DOHH2 (cell line): ENCODE measurements around the gene OSBPL1A.

ENCODE experiments used
- CTCF ChIP-seq: fragments of 200-600 bp; sonication (generic); IDR thresholded peaks from one replicate; pipeline ENCODE4 v1.5.1; 2014; ENCODE audit warnings: antibody characterized with exemption, mild to moderate bottlenecking, low read depth, low read length; ENCODE audit not compliant: poor library complexity, severe bottlenecking
- EZH2phosphoT487 ChIP-seq: fragments of 200-600 bp; sonication (generic); IDR thresholded peaks from 2 replicates; pipeline ENCODE4 v1.6.1; 2017; ENCODE audit warnings: borderline replicate concordance, mild to moderate bottlenecking, antibody characterized with exemption, low read length, moderate library complexity, mixed read lengths

GRCh38 chr18:24296276-24296675 lies 101.3 kb downstream of the OSBPL1A start:
- no peak for TF ChIP-seq CTCF
- TF ChIP-seq EZH2phosphoT487: no peak
